Gastroesophageal sphincter (tissue), 4 donors: ENCODE results near the gene GLG1. TPM values are rescaled to one million over a fixed set of nuclear protein-coding genes. Genes with fewer than 3 reads are reported as not detected.

Source experiments
- ATAC-seq: fragments of 150-250 bp; one replicate; pipeline ENCODE4 v1.9.1; 2016; ENCODE audit warnings: mild to moderate bottlenecking, moderate library complexity
- H3K27ac ChIP-seq, 4 donors: fragments of 200-600 bp; sonication (generic) in 3 of 4; 1 replicate in 3 of 4; 2 replicates in 1 of 4; pipeline ENCODE4 v1.5.1; 2016 to 2019
- H3K27me3 ChIP-seq: fragments of 200-600 bp; sonication (generic); one replicate; pipeline ENCODE4 v1.5.1; 2019
- H3K36me3 ChIP-seq, 2 donors: fragments of 200-600 bp; sonication (generic); one replicate each; pipeline ENCODE4 v1.5.1; 2019; ENCODE audit warnings: control low read depth in 1 of 2
- H3K4me1 ChIP-seq, 3 donors: fragments of 200-600 bp; sonication (generic); 1 replicate in 2 of 3; 2 replicates in 1 of 3; pipeline ENCODE4 v1.5.1; 2016 to 2019; ENCODE audit warnings: control low read depth in 2 of 3
- H3K4me3 ChIP-seq, 2 donors: fragments of 200-600 bp; sonication (generic); one replicate each; pipeline ENCODE4 v1.5.1; 2019; ENCODE audit warnings: mild to moderate bottlenecking in 1 of 2, moderate library complexity in 1 of 2
- H3K9me3 ChIP-seq, 3 donors: fragments of 200-600 bp; sonication (generic); one replicate each; pipeline ENCODE4 v1.5.1; 2017 to 2019; ENCODE audit warnings: control low read depth in 2 of 3
- EP300 ChIP-seq: sonication (generic); formaldehyde crosslinking; IDR thresholded peaks from one replicate; pipeline ENCODE4 v1.6.1; 2017; ENCODE audit warnings: antibody characterized with exemption, mild to moderate bottlenecking
- POLR2A ChIP-seq, 2 donors: fragments of 450-650 bp; IDR thresholded peaks; one replicate each; pipeline ENCODE4 v1.6.1; 2017; ENCODE audit warnings: antibody characterized with exemption in 2 of 2, mild to moderate bottlenecking in 2 of 2, moderate library complexity in 1 of 2
- POLR2AphosphoS5 ChIP-seq: sonication (generic); formaldehyde crosslinking; IDR thresholded peaks from one replicate; pipeline ENCODE4 v1.6.1; 2017; ENCODE audit warnings: antibody characterized with exemption
- WGBS, 2 donors: methylation state at CpG; one replicate each; pipeline ENCODE4 v1.1.5; 2018; ENCODE audit warnings: low coverage in 1 of 2; 5-methylcytosine and 5-hydroxymethylcytosine counted together
- total RNA-seq, 4 donors: library from RNA; depleted of rRNA; stranded (reverse); fragments of >200 nt; gene quantifications; one replicate each; pipeline ENCODE4 v1.1.0, GENCODE V29; 2016
- TF ChIP-seq, protein P1 (sequence below), 4 experiments: fragments of 200-600 bp in 2 of 4; fragments of 450-650 bp in 2 of 4; sonication (generic) in 1 of 4; IDR thresholded peaks; one replicate each; pipeline ENCODE4 v1.5.1; 2017 to 2019; ENCODE audit warnings: antibody characterized with exemption in 4 of 4, mild to moderate bottlenecking in 2 of 4, moderate library complexity in 2 of 4

The GLG1 gene
- total RNA-seq, 4 donors from 2014 or later = 121 to 151 (median 139) TPM

DNA sequence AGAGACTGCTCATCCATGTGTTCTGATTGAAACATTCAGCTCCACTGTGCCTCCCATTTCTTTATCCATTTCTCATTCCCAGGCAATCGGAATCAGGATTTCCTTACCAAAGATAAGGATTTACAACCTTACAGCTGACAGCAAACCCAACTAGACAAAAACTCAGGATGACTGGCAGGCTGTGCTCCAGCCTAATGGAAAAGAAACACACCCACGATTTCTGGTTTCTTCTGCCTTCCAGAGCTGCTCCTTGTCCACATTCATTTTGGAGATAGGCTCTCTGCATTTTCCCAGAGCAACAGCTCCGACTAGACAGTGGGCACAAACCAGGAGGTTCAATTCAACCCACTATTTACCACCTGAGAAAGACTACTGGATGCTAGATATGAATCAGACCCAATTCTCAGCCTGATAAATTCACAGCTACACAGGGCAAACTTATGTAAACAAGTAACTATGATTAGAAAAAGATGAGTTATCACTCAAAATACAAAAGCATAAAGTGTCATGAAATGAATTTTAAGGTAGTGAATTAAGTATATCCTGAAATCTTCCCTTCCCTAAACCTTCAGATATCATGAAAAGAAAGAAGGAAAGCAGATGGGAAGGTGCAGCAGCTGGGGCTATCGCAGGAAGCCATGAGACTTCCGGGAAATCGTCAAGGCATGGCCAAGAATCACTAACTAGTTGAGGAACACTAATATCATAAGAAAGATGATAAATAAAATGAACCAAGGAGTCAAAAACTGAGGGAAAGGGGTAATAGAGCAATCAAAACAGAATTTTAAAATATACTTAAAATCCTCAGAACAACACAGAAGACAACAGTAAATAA is 140.8 kb downstream of the GLG1 start:
- H3K9me3 ChIP-seq = no peaks in the 10 kb centered on the region
- WGBS, 2 donors = 68 to 75% methylated on average over 3 to 5 of the region's 6 CpGs
- no peak for ATAC-seq
- peaks cover 0 to 100% of the 10 kb centered on the region in 2 donors for H3K36me3 ChIP-seq
- H3K27ac ChIP-seq = no peak overlapping the region
- H3K27me3 ChIP-seq = no peaks in the 10 kb centered on the region
- H3K4me3 ChIP-seq = no peak overlapping the region
- no peak for TF ChIP-seq EP300
- no peak for TF ChIP-seq POLR2AphosphoS5
- TF ChIP-seq, protein P1, sequence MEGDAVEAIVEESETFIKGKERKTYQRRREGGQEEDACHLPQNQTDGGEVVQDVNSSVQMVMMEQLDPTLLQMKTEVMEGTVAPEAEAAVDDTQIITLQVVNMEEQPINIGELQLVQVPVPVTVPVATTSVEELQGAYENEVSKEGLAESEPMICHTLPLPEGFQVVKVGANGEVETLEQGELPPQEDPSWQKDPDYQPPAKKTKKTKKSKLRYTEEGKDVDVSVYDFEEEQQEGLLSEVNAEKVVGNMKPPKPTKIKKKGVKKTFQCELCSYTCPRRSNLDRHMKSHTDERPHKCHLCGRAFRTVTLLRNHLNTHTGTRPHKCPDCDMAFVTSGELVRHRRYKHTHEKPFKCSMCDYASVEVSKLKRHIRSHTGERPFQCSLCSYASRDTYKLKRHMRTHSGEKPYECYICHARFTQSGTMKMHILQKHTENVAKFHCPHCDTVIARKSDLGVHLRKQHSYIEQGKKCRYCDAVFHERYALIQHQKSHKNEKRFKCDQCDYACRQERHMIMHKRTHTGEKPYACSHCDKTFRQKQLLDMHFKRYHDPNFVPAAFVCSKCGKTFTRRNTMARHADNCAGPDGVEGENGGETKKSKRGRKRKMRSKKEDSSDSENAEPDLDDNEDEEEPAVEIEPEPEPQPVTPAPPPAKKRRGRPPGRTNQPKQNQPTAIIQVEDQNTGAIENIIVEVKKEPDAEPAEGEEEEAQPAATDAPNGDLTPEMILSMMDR (IDR thresholded peaks at IDR 0.05) = no peak
- TF ChIP-seq POLR2A (IDR thresholded peaks at IDR 0.05) = no peak
- no peaks in the 10 kb centered on the region for H3K4me1 ChIP-seq

DNA sequence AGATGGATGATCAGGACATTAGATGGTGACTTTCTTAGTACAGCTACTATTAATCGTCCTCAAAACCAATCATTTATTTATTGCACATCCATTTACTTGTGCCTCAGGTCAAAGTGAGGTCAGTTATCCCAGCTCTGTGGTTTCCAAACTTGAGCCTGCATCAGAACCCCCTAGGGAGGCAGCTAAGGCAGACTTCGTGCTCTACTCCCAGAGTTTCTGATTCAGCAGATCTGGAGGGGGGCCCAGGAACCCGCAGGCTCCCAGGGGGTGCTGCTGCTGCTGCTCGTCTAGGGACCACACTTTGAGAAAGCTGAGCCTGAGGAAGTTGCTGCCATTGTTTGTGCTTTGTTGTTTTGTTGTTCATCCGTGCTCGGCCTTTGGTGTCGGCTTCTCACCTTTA is 141.6 kb downstream of the GLG1 start:
- WGBS, 2 donors = 65% methylated on average over 7 of the region's 7 CpGs; no CpG with 5 or more reads in 1 of the 2 donors
- no peak overlapping the region for H3K4me3 ChIP-seq
- H3K4me1 ChIP-seq = no peaks in the 10 kb centered on the region
- TF ChIP-seq, protein P1 (IDR thresholded peaks at IDR 0.05) = no peak
- TF ChIP-seq POLR2AphosphoS5 (no peak), EP300 (no peak), POLR2A (IDR thresholded peaks at IDR 0.05) (no peak)
- H3K9me3 ChIP-seq = no peaks in the 10 kb centered on the region
- no peak for ATAC-seq
- peaks cover 0 to 100% of the 10 kb centered on the region in 2 donors for H3K36me3 ChIP-seq
- no peak overlapping the region for H3K27ac ChIP-seq
- no peaks in the 10 kb centered on the region for H3K27me3 ChIP-seq

DNA sequence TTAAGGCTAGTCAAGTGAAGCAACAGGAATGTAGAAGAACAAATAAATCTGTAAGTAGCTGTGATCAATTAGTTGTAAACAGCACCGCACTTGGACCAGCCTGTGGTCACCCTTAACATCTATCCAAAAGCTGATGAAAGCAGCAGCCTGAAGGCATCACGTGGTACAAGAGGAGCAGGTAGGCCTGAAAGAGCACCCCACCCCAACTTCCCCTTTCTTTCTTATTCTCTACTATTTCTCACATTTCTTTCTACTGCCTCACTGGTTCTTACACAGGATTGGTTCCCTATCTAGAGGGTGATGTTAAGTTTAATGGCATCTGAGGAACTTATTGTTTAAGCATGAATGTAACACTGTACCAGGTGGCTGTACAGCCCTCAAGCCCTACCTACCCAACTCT is 143.0 kb downstream of the GLG1 start:
- no peak overlapping the region for H3K4me3 ChIP-seq
- no peaks in the 10 kb centered on the region for H3K27me3 ChIP-seq
- ATAC-seq = no peak
- H3K36me3 ChIP-seq = peaks cover 0 to 100% of the 10 kb centered on the region in 2 donors
- TF ChIP-seq, protein P1 (IDR thresholded peaks at IDR 0.05) = no peak
- TF ChIP-seq POLR2AphosphoS5 = no peak
- H3K4me1 ChIP-seq = no peaks in the 10 kb centered on the region
- H3K9me3 ChIP-seq = no peaks in the 10 kb centered on the region
- 100% methylated on average over 2 of the region's 2 CpGs for WGBS, 2 donors
- H3K27ac ChIP-seq = no peak overlapping the region

DNA sequence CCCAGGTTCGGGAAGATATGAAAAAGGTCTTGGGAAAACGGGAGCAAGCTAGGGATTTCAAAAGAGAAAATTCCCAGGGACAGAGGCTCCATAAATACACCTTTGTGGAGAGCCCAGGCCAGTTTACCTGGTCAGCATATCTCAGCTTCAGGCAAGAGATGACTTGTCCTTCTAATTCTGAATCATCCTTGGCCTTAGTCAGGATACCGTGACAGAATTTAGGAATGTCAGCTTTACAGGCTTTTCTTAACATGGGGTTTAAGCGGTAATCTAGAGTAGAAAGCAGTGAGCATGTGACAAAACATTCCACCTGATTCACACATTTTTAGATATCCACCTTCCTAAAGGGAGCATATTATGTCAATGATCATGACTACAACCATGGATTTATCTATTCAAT is 144.6 kb downstream of the GLG1 start:
- ATAC-seq = no peak
- Histone ChIP-seq H3K27ac (no peak overlapping the region), H3K4me1 (no peaks in the 10 kb centered on the region), H3K9me3 (no peaks in the 10 kb centered on the region), H3K4me3 (no peak overlapping the region), H3K36me3 (peaks cover 0 to 100% of the 10 kb centered on the region in 2 donors), H3K27me3 (no peaks in the 10 kb centered on the region)
- 81 to 100% methylated on average over 1 to 4 of the region's 4 CpGs for WGBS, 2 donors
- TF ChIP-seq EP300 = no peak
- TF ChIP-seq, protein P1 (IDR thresholded peaks at IDR 0.05) = no peak
- no peak for TF ChIP-seq POLR2A (IDR thresholded peaks at IDR 0.05)

DNA sequence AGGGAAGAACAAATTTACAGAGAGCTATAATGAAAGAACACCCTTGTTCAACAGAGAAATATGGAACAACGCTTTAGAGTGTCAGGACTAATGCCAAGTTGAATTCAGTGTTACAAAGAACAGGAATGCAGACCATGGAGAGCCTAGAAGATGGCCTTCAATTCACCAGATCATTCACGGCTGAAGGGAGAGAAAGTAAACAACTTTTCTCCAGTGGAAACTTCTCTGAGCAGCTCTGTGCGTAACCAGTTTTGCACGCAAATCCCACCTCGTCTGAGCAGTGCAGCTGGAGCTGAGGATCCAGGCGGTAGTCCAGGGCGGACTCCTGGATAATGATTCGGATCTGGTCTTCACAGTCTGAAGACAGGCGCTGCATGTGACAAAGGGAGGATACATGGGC is 145.1 kb downstream of the GLG1 start:
- Histone ChIP-seq H3K9me3 (no peaks in the 10 kb centered on the region), H3K27ac (no peak overlapping the region), H3K36me3 (peaks cover 0 to 100% of the 10 kb centered on the region in 2 donors), H3K27me3 (no peaks in the 10 kb centered on the region), H3K4me1 (no peaks in the 10 kb centered on the region), H3K4me3 (no peak overlapping the region)
- 80% methylated on average over 1 to 8 of the region's 9 CpGs for WGBS, 2 donors
- ATAC-seq = no peak
- TF ChIP-seq, protein P1 (IDR thresholded peaks at IDR 0.05) = no peak
- TF ChIP-seq EP300 (no peak), POLR2A (IDR thresholded peaks at IDR 0.05) (no peak), POLR2AphosphoS5 (no peak)
